SU-DHL-6 (cell line): ENCODE data around the gene VPS51.

ENCODE experiments used
- H2AFZ ChIP-seq: fragments of 200-600 bp; sonication (generic); 2 replicates; pipeline ENCODE4 v1.6.1; 2014; ENCODE audit warnings: low read depth, mild to moderate bottlenecking, moderate library complexity, mixed read lengths, antibody characterized with exemption, low read length; ENCODE audit not compliant: severe bottlenecking
- H3F3A ChIP-seq: fragments of 200-600 bp; shearing (Covaris generic); 2 replicates; pipeline ENCODE4 v1.6.0; 2016; ENCODE audit warnings: antibody characterized with exemption, mild to moderate bottlenecking; ENCODE audit not compliant: insufficient read depth
- H3K27ac ChIP-seq: fragments of 200-600 bp; sonication (generic); 2 replicates; pipeline ENCODE4 v1.5.1; 2016; ENCODE audit warnings: low read depth, mild to moderate bottlenecking, low read length, moderate library complexity, mixed read lengths
- H3K27me3 ChIP-seq: fragments of 200-600 bp; sonication (generic), shearing (Covaris generic); 2 replicates; pipeline ENCODE4 v1.6.0; 2014; ENCODE audit warnings: mild to moderate bottlenecking, low read length
- H3K36me3 ChIP-seq: fragments of 200-600 bp; sonication (generic); 2 replicates; pipeline ENCODE4 v1.6.1; 2014; ENCODE audit warnings: mild to moderate bottlenecking, low read length, mixed read lengths
- H3K4me2 ChIP-seq: fragments of 300-600, 200-600 bp; shearing (Covaris generic), sonication (generic); 2 replicates; pipeline ENCODE4 v1.6.0; 2014; ENCODE audit warnings: low read length, low read depth, mild to moderate bottlenecking; ENCODE audit not compliant: poor library complexity, severe bottlenecking
- H3K4me3 ChIP-seq: fragments of 200-600 bp; sonication (generic); 2 replicates; pipeline ENCODE4 v1.5.1; 2014; ENCODE audit warnings: antibody characterized with exemption, low read length, mild to moderate bottlenecking, mixed read lengths; ENCODE audit not compliant: insufficient read depth, poor library complexity, severe bottlenecking
- H3K79me2 ChIP-seq: fragments of 200-600 bp; sonication (generic); 2 replicates; pipeline ENCODE4 v1.6.1; 2014; ENCODE audit warnings: mild to moderate bottlenecking, low read length, moderate library complexity; ENCODE audit not compliant: insufficient read depth
- H3K9ac ChIP-seq: fragments of 200-600 bp; sonication (generic); 2 replicates; pipeline ENCODE4 v1.7.0; 2014; ENCODE audit warnings: mild to moderate bottlenecking, low read length
- H3K9me2 ChIP-seq: fragments of 200-600 bp; sonication (generic); replicated peaks from 2 replicates; pipeline ENCODE4 v1.6.1; 2014; ENCODE audit warnings: low read length; ENCODE audit not compliant: insufficient read depth
- H3K9me3 ChIP-seq: fragments of 200-600 bp; sonication (generic); 2 replicates; pipeline ENCODE4 v1.6.1; 2014; ENCODE audit warnings: low read length, mixed read lengths; ENCODE audit not compliant: insufficient read depth
- H4K20me1 ChIP-seq: fragments of 200-600 bp; sonication (generic); 2 replicates; pipeline ENCODE4 v1.6.1; 2014; ENCODE audit warnings: low read depth, mild to moderate bottlenecking, antibody characterized with exemption, low read length, moderate library complexity, mixed read lengths
- EZH2phosphoT487 ChIP-seq: fragments of 200-600 bp; sonication (generic), shearing (Covaris generic); conservative IDR thresholded peaks from 2 replicates; pipeline ENCODE4 v1.6.1; 2018; ENCODE audit warnings: mild to moderate bottlenecking, antibody characterized with exemption, low read length, moderate library complexity, mixed read lengths
- TF ChIP-seq, protein P1 (sequence below): fragments of 200-600 bp; sonication (generic); IDR thresholded peaks from one replicate; pipeline ENCODE4 v1.5.1; 2017; ENCODE audit warnings: antibody characterized with exemption, mild to moderate bottlenecking, low read length, moderate library complexity; ENCODE audit not compliant: insufficient read depth, poor library complexity, severe bottlenecking

VPS51 gene

DNA sequence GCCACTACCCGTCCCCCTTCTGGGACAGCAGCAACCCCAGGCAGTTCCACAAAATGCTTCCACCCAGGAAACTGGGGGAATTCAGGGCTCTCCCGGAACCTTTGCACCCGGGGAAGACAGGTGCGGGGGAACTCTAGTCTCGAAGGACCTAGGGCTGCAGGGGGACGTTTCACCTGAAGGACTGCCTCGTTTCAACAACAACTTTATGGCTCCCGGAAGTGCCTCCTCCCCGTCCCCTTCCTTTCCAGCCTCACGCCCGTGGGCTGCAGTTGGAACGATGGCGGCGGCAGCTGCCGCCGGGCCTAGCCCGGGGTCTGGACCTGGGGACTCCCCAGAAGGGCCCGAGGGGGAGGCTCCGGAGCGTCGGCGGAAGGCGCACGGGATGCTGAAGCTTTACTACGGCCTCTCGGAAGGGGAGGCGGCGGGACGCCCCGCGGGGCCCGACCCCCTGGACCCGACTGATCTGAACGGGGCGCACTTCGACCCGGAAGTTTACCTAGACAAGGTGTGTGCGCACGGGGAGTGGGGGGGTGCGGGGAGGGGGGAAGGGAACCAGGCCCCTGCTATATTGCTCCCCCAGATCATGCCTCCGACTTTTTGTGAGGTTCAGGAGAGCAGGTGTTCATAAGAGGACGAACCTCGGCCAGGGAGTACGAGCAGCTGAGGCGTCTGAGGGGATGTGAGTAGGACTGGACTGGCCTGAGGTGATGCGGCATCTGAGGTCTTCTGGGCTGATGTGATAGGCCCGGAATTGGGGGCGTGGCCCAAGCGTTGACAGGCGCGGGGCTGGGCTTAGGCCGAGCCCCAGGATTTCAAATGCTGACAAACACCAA, at the start of gene VPS51:
VPS51 (plus strand) TSS at position 241 of the 833 bp plus-strand sequence; CDS start at position 278, 37 bp downstream.
- Histone ChIP-seq H3F3A (peaks cover 9% of the 10 kb centered on the region), H3K4me2 (peak within 1 kb of the TSS; percentile 76), H3K9me2 (no peaks in the 10 kb centered on the region), H3K27ac (peak within 1 kb of the TSS; percentile 53), H2AFZ (peak within 1 kb of the TSS; percentile 89), H3K27me3 (no peaks in the 10 kb centered on the region), H3K9me3 (no peaks in the 10 kb centered on the region), H3K9ac (peak within 1 kb of the TSS; percentile 77), H3K4me3 (peak within 1 kb of the TSS; percentile 82), H4K20me1 (no peaks in the 10 kb centered on the region), H3K79me2 (peaks cover 33% of the 10 kb centered on the region), H3K36me3 (peaks cover 6% of the 10 kb centered on the region; the same call in 1 of the 2 replicates)
- TF ChIP-seq EZH2phosphoT487: no peak
- TF ChIP-seq, protein P1, sequence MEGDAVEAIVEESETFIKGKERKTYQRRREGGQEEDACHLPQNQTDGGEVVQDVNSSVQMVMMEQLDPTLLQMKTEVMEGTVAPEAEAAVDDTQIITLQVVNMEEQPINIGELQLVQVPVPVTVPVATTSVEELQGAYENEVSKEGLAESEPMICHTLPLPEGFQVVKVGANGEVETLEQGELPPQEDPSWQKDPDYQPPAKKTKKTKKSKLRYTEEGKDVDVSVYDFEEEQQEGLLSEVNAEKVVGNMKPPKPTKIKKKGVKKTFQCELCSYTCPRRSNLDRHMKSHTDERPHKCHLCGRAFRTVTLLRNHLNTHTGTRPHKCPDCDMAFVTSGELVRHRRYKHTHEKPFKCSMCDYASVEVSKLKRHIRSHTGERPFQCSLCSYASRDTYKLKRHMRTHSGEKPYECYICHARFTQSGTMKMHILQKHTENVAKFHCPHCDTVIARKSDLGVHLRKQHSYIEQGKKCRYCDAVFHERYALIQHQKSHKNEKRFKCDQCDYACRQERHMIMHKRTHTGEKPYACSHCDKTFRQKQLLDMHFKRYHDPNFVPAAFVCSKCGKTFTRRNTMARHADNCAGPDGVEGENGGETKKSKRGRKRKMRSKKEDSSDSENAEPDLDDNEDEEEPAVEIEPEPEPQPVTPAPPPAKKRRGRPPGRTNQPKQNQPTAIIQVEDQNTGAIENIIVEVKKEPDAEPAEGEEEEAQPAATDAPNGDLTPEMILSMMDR: no peak

DNA sequence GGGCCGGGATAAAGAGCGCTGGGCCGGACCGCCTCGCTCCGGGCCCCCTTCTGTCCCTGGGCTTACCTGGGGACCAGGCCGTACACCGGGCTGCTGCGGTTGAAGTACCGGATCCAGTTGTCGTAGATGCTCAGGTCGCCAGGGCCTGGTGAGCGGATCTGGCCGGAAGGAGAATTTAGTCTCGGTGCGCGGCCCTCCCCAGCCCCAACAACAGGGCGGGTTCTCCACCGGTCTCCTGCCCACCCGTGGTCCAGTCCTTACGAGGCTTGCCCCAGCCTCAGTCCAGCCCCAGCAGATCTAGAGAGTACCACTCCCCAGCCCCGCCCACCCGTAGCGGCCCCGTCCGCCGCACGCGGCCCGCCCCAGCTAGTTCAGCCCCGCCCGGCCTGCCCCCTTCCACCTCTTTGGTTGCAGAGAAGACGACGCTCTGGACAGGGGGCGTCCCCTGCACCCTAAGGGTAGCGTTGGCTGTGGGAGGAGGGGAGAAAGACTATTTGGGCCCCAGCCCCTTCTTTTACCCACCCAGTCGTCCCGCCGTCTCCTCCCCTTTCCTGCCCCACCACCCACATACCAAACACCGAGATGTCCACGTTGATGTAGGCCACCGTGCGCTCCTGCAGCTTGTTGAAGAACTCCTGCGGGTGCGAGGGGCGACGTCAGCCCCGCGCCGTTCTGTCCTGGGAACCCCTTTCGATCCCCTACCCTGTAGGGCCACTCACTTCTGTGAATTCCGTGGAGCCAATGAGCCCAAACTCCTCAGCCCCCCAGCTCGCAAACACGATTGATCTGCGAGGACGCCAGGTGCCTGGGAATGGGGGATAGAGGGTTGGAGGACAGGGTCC, 48.2 kb upstream of the VPS51 start:
- TF ChIP-seq EZH2phosphoT487: no peak
- TF ChIP-seq, protein P1: no peak
- Histone ChIP-seq H3K9me3 (no peaks in the 10 kb centered on the region), H3K4me2 (no peak overlapping the region), H3K9ac (no peak overlapping the region), H3K27me3 (no peaks in the 10 kb centered on the region), H3K79me2 (0 out of 2 replicates have a peak, but pooled peaks cover 2% of the 10 kb centered on the region), H3K36me3 (no peaks in the 10 kb centered on the region), H3K27ac (no peak overlapping the region), H3F3A (no peaks in the 10 kb centered on the region), H4K20me1 (no peaks in the 10 kb centered on the region), H3K9me2 (no peaks in the 10 kb centered on the region), H3K4me3 (no peak overlapping the region), H2AFZ (no peak overlapping the region)

GRCh38 chr11:65051398-65051858, 44.6 kb upstream of the VPS51 start:
- H3K27me3 ChIP-seq: no peaks in the 10 kb centered on the region
- H3K9ac ChIP-seq: no peak overlapping the region
- H3K4me2 ChIP-seq: no peak overlapping the region

More at GRCh38 chr11:65051398-65051858, 44.6 kb upstream of the VPS51 start:
- Histone ChIP-seq H2AFZ (no peak overlapping the region), H4K20me1 (no peaks in the 10 kb centered on the region), H3K9me3 (no peaks in the 10 kb centered on the region), H3K4me3 (no peak overlapping the region), H3K27ac (no peak overlapping the region), H3F3A (no peaks in the 10 kb centered on the region), H3K9me2 (no peaks in the 10 kb centered on the region), H3K36me3 (no peaks in the 10 kb centered on the region), H3K79me2 (no peaks in the 10 kb centered on the region)
- TF ChIP-seq EZH2phosphoT487: no peak
- TF ChIP-seq, protein P1: no peak
